GM04504 (cell line): ENCODE results near the gene CFAP77.

Experiments
- DNase-seq: peaks from one replicate; pipeline ENCODE4 v3.0.0-alpha.2; 2012; ENCODE audit warnings: low read depth

Gene CFAP77

GRCh38 chr9:132582786-132583583, 173.0 kb downstream of the CFAP77 start:
- no peak for DNase-seq

- DNase-seq = no peak
These were observed 173.7 kb downstream of the CFAP77 start for GRCh38 chr9:132583584-132584304.

GRCh38 chr9:132584601-132585560, 174.9 kb downstream of the CFAP77 start:
- DNase-seq = no peak

GRCh38 chr9:132585954-132586829, 176.2 kb downstream of the CFAP77 start:
- DNase-seq = no peak

- no peak for DNase-seq
These were observed 177.0 kb downstream of the CFAP77 start for GRCh38 chr9:132586830-132587591.

- no peak for DNase-seq
These were observed 177.6 kb downstream of the CFAP77 start for GRCh38 chr9:132587592-132587955.

GRCh38 chr9:132588098-132588497, 178.1 kb downstream of the CFAP77 start:
- no peak for DNase-seq

GRCh38 chr9:132588501-132589147, 178.6 kb downstream of the CFAP77 start:
- DNase-seq = no peak

- no peak for DNase-seq
These were observed 179.4 kb downstream of the CFAP77 start for GRCh38 chr9:132589148-132590036.

- DNase-seq = no peak
These were observed 180.0 kb downstream of the CFAP77 start for GRCh38 chr9:132590037-132590317.

GRCh38 chr9:132590318-132591182, 180.5 kb downstream of the CFAP77 start:
- DNase-seq = no peak

- DNase-seq = no peak
These were observed 181.2 kb downstream of the CFAP77 start for GRCh38 chr9:132591244-132591643.

- no peak for DNase-seq
These were observed 181.8 kb downstream of the CFAP77 start for GRCh38 chr9:132591751-132592314.

GRCh38 chr9:132592451-132592850, 182.4 kb downstream of the CFAP77 start:
- no peak for DNase-seq

GRCh38 chr9:132594412-132594811, 184.4 kb downstream of the CFAP77 start:
- no peak for DNase-seq

- DNase-seq = no peak
These were observed 185.3 kb downstream of the CFAP77 start for GRCh38 chr9:132595319-132595718.

- no peak for DNase-seq
These were observed 186.2 kb downstream of the CFAP77 start for GRCh38 chr9:132596200-132596599.
